HEK293 (cell line): ENCODE results near the gene HBZ.

Source experiments
- CTCF ChIA-PET: fragments of 350-600 bp; formaldehyde crosslinking; extraction: SDS; loops from one replicate; lab custom pipeline; 2021; ENCODE audit warnings: antibody characterized with exemption; lab: Yijun Ruan, JAX
- POLR2A ChIA-PET: fragments of 300-600 bp; formaldehyde crosslinking; extraction: SDS; loops from one replicate; lab custom pipeline; 2020; ENCODE audit warnings: antibody characterized with exemption, inconsistent platforms; lab: Yijun Ruan, JAX
- H3K27ac ChIP-seq: fragments of 200-500 bp; sonication (Bioruptor generic); 2 replicates; pipeline ENCODE4 v1.5.1; 2014; ENCODE audit warnings: low read depth, low read length, control low read depth, inconsistent platforms; ENCODE audit errors: extremely low read depth
- H3K36me3 ChIP-seq, 2 experiments: fragments of 200-500 bp in 1 of 2; sonication (Bioruptor generic) in 1 of 2; 1 replicate in 1 of 2; 2 replicates in 1 of 2; pipeline ENCODE4 v1.5.1; 2014 to 2017; ENCODE audit warnings: inconsistent platforms in 2 of 2, low read length in 2 of 2; ENCODE audit not compliant: control insufficient read depth in 2 of 2, insufficient read depth in 1 of 2
- H3K4me1 ChIP-seq: fragments of 200-500 bp; sonication (Bioruptor generic); 2 replicates; pipeline ENCODE4 v1.5.1; 2014; ENCODE audit warnings: mild to moderate bottlenecking, low read length, inconsistent platforms; ENCODE audit not compliant: control insufficient read depth, insufficient read depth
- H3K4me3 ChIP-seq: 2 replicates; pipeline ENCODE4 v1.5.1; 2011; ENCODE audit warnings: low read depth, mild to moderate bottlenecking, control low read depth, low read length, moderate library complexity
- H3K9me3 ChIP-seq: fragments of 200-500 bp; sonication (Bioruptor generic); 2 replicates; pipeline ENCODE4 v1.5.1; 2014; ENCODE audit warnings: low read depth, low read length, inconsistent platforms; ENCODE audit not compliant: control insufficient read depth, insufficient read depth
- KLF1 ChIP-seq: fragments of 450-650 bp; formaldehyde crosslinking; IDR thresholded peaks from 2 replicates; pipeline ENCODE4 v1.5.1; 2016; ENCODE audit warnings: missing biosample characterization, missing genetic modification characterization
- SP3 ChIP-seq: fragments of 450-650 bp; formaldehyde crosslinking; IDR thresholded peaks from 2 replicates; pipeline ENCODE4 v1.5.1; 2016; ENCODE audit warnings: missing biosample characterization, missing genetic modification characterization
- ZBTB17 ChIP-seq: fragments of 450-650 bp; formaldehyde crosslinking; IDR thresholded peaks from 2 replicates; pipeline ENCODE4 v1.5.1; 2016; ENCODE audit warnings: missing biosample characterization, missing genetic modification characterization
- ZBTB20 ChIP-seq: fragments of 450-650 bp; formaldehyde crosslinking; IDR thresholded peaks from 2 replicates; pipeline ENCODE4 v1.5.1; 2016; ENCODE audit warnings: missing biosample characterization, missing genetic modification characterization
- ZNF10 ChIP-seq: fragments of 450-650 bp; formaldehyde crosslinking; IDR thresholded peaks from 2 replicates; pipeline ENCODE4 v1.5.1; 2017; ENCODE audit warnings: missing biosample characterization, missing genetic modification characterization
- ZNF302 ChIP-seq: fragments of 450-650 bp; formaldehyde crosslinking; IDR thresholded peaks from 2 replicates; pipeline ENCODE4 v1.5.1; 2016; ENCODE audit warnings: missing biosample characterization, missing genetic modification characterization, low read depth
- ZNF335 ChIP-seq: fragments of 450-650 bp; formaldehyde crosslinking; conservative IDR thresholded peaks from 2 replicates; pipeline ENCODE4 v1.5.1; 2016; ENCODE audit warnings: missing biosample characterization, missing genetic modification characterization
- ZNF37A ChIP-seq: fragments of 450-650 bp; IDR thresholded peaks from 2 replicates; pipeline ENCODE4 v1.5.1; 2018; ENCODE audit warnings: missing biosample characterization, missing genetic modification characterization
- ZNF792 ChIP-seq: fragments of 450-650 bp; formaldehyde crosslinking; IDR thresholded peaks from 2 replicates; pipeline ENCODE4 v1.5.1; 2016; ENCODE audit warnings: missing biosample characterization, missing genetic modification characterization
- ZNF837 ChIP-seq: fragments of 450-650 bp; formaldehyde crosslinking; IDR thresholded peaks from 2 replicates; pipeline ENCODE4 v1.5.1; 2016; ENCODE audit warnings: missing biosample characterization, missing genetic modification characterization
- TF ChIP-seq, protein P1 (sequence below): fragments of 450-650 bp; formaldehyde crosslinking; optimal IDR thresholded peaks from 2 replicates; pipeline ENCODE3; 2016; ENCODE audit warnings: missing biosample characterization, mild to moderate bottlenecking, missing genetic modification characterization
- TF ChIP-seq, protein P2 (sequence below): fragments of 450-650 bp; formaldehyde crosslinking; IDR thresholded peaks from 2 replicates; pipeline ENCODE4 v1.5.1; 2016; ENCODE audit warnings: missing biosample characterization, missing genetic modification characterization
- TF ChIP-seq, protein P3 (sequence below): fragments of 450-650 bp; formaldehyde crosslinking; IDR thresholded peaks from 2 replicates; pipeline ENCODE4 v1.5.1; 2017; ENCODE audit warnings: missing biosample characterization, missing genetic modification characterization
- TF ChIP-seq, protein P4 (sequence below): fragments of 450-650 bp; formaldehyde crosslinking; IDR thresholded peaks from 2 replicates; pipeline ENCODE4 v1.5.1; 2016; ENCODE audit warnings: missing biosample characterization, missing genetic modification characterization

HBZ gene

DNA sequence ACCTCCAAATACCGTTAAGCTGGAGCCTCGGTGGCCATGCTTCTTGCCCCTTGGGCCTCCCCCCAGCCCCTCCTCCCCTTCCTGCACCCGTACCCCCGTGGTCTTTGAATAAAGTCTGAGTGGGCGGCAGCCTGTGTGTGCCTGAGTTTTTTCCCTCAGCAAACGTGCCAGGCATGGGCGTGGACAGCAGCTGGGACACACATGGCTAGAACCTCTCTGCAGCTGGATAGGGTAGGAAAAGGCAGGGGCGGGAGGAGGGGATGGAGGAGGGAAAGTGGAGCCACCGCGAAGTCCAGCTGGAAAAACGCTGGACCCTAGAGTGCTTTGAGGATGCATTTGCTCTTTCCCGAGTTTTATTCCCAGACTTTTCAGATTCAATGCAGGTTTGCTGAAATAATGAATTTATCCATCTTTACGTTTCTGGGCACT lies 25.0 kb downstream of the HBZ start (continued):
- TF ChIP-seq, protein P1, sequence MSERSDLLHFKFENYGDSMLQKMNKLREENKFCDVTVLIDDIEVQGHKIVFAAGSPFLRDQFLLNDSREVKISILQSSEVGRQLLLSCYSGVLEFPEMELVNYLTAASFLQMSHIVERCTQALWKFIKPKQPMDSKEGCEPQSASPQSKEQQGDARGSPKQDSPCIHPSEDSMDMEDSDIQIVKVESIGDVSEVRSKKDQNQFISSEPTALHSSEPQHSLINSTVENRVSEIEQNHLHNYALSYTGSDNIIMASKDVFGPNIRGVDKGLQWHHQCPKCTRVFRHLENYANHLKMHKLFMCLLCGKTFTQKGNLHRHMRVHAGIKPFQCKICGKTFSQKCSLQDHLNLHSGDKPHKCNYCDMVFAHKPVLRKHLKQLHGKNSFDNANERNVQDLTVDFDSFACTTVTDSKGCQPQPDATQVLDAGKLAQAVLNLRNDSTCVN (tag by site-specific recombination) = peak; percentile 11
- TF ChIP-seq SP3 (tag by site-specific recombination) (peak; percentile 48; the same call in 1 of the 2 replicates), KLF1 (peak; percentile 94), ZNF335 (peak; percentile 88)

DNA sequence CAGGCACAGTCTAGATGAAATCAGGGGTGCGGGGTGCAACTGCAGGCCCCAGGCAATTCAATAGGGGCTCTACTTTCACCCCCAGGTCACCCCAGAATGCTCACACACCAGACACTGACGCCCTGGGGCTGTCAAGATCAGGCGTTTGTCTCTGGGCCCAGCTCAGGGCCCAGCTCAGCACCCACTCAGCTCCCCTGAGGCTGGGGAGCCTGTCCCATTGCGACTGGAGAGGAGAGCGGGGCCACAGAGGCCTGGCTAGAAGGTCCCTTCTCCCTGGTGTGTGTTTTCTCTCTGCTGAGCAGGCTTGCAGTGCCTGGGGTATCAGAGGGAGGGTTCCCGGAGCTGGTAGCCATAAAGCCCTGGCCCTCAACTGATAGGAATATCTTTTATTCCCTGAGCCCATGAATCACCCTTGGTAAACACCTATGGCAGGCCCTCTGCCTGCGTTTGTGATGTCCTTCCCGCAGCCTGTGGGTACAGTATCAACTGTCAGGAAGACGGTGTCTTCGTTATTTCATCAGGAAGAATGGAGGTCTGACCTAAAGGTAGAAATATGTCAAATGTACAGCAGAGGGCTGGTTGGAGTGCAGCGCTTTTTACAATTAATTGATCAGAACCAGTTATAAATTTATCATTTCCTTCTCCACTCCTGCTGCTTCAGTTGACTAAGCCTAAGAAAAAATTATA lies 25.7 kb downstream of the HBZ start:
- Histone ChIP-seq H3K27ac (no peak overlapping the region), H3K36me3 (no peaks in the 10 kb centered on the region; a peak in 1 of 3 replicates), H3K4me1 (peaks cover 5% of the 10 kb centered on the region; the same call in 1 of the 2 replicates), H3K4me3 (no peak overlapping the region), H3K9me3 (no peaks in the 10 kb centered on the region)
- TF ChIP-seq ZNF10 (tag by site-specific recombination) (peak; percentile 86), ZBTB17 (0 out of 2 replicates have a peak, but pooled peaks have one; percentile 5), KLF1 (no peak), ZBTB20 (0 out of 2 replicates have a peak, but pooled peaks have one; percentile 6), ZNF302 (no peak)
- TF ChIP-seq, protein P2, sequence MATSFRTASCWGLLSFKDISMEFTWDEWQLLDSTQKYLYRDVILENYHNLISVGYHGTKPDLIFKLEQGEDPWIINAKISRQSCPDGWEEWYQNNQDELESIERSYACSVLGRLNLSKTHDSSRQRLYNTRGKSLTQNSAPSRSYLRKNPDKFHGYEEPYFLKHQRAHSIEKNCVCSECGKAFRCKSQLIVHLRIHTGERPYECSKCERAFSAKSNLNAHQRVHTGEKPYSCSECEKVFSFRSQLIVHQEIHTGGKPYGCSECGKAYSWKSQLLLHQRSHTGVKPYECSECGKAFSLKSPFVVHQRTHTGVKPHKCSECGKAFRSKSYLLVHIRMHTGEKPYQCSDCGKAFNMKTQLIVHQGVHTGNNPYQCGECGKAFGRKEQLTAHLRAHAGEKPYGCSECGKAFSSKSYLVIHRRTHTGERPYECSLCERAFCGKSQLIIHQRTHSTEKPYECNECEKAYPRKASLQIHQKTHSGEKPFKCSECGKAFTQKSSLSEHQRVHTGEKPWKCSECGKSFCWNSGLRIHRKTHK = no peak
- CTCF ChIA-PET = interaction anchor here (0.7 to 1.4 kb wide), 5 partner anchors 63 to 112 kb away, joined by 3 to 11 read pairs (median 3); no protein-coding TSS in a partner anchor
- POLR2A ChIA-PET = no interaction called here

DNA sequence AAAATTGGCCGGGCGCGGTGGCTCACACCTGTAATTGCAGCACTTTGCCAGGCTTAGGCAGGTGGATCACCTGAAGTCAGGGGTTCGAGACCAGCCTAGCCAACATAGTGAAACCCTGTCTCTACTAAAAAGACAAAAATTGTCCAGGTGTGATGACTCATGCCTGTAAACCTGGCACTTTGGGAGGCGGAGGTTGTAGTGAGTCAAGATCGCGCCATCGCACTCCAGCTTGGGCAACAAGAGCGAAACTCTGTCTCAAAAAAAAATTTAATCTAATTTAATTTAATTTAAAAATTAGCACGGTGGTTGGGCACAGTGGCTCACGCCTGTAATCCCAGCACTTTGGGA lies 26.2 kb downstream of the HBZ start:
- TF ChIP-seq ZNF792 (tag by site-specific recombination) (no peak), ZNF37A (tag by site-specific recombination) (no peak), ZNF837 (tag by site-specific recombination) (no peak), ZNF302 (no peak)
- TF ChIP-seq, protein P3, sequence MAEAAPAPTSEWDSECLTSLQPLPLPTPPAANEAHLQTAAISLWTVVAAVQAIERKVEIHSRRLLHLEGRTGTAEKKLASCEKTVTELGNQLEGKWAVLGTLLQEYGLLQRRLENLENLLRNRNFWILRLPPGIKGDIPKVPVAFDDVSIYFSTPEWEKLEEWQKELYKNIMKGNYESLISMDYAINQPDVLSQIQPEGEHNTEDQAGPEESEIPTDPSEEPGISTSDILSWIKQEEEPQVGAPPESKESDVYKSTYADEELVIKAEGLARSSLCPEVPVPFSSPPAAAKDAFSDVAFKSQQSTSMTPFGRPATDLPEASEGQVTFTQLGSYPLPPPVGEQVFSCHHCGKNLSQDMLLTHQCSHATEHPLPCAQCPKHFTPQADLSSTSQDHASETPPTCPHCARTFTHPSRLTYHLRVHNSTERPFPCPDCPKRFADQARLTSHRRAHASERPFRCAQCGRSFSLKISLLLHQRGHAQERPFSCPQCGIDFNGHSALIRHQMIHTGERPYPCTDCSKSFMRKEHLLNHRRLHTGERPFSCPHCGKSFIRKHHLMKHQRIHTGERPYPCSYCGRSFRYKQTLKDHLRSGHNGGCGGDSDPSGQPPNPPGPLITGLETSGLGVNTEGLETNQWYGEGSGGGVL (tag by site-specific recombination) = no peak
- TF ChIP-seq, protein P4, sequence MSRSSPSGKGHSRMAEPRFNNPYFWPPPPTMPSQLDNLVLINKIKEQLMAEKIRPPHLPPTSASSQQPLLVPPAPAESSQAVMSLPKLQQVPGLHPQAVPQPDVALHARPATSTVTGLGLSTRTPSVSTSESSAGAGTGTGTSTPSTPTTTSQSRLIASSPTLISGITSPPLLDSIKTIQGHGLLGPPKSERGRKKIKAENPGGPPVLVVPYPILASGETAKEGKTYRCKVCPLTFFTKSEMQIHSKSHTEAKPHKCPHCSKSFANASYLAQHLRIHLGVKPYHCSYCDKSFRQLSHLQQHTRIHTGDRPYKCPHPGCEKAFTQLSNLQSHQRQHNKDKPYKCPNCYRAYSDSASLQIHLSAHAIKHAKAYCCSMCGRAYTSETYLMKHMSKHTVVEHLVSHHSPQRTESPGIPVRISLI (tag by site-specific recombination) = no peak
- POLR2A ChIA-PET = no interaction called here

More for the DNA sequence above, 26.2 kb downstream of the HBZ start:
- no peaks in the 10 kb centered on the region; a peak in 1 of 3 replicates for H3K36me3 ChIP-seq
- no peaks in the 10 kb centered on the region for H3K9me3 ChIP-seq
- CTCF ChIA-PET = interaction anchor here (1.2 to 1.4 kb wide), 2 partner anchors 64 to 72 kb away, joined by 3 to 11 read pairs; no protein-coding TSS in a partner anchor
- H3K27ac ChIP-seq = no peak overlapping the region
- peaks cover 5% of the 10 kb centered on the region; the same call in 1 of the 2 replicates for H3K4me1 ChIP-seq
- no peak overlapping the region for H3K4me3 ChIP-seq
